Lung (tissue), 5 donors: ENCODE results near the gene CAPSL. TPM values are rescaled to one million over a fixed set of nuclear protein-coding genes. Genes with fewer than 3 reads are reported as not detected.

ENCODE experiments used
- polyA plus RNA-seq, 2 donors: library from polyadenylated mRNA; stranded (reverse); fragments of 200-250 nt; gene quantifications; one replicate each; pipeline ENCODE4 v1.2.1, GENCODE V29; 2013
- small RNA-seq: library from RNA; depleted of rRNA; stranded (forward); fragments of <200 nt; gene quantifications from one replicate; pipeline ENCODE3, GENCODE V24; 2014; ENCODE audit warnings: low replicate concordance
- total RNA-seq, 2 donors: library from RNA; depleted of rRNA in 1 of 2; stranded (reverse); fragments of >200 nt in 1 of 2; gene quantifications; one replicate each; pipeline ENCODE4 v1.2.1, GENCODE V29; 2014 to 2021
- donor health status: Bipolar disorder and iron deficiency.
- donor health status: healthy.
- donor health status: DM: yes; HTN: yes; CAD: no.

Gene CAPSL
- total and polyA plus RNA-seq, 4 donors = 15.9 to 37.9 (median 21.2) TPM

Small RNAs within 50 kb of the gene (small RNA-seq; reads per million reads assigned to genes)
- gene AC112204.1 = not detected

Other genes starting within 250 kb of the CAPSL start
- 10 to 100 TPM; 47.6 to 87.8 TPM for gene IL7R, start 81.7 kb downstream of the CAPSL start, total RNA-seq
- 100 to 1,000 TPM in 1 of 2 donors, 10 to 100 TPM in 1; 10.9 to 120 TPM for gene IL7R, start 81.7 kb downstream of the CAPSL start, polyA plus RNA-seq
- gene UGT3A1, start 52.8 kb upstream of the CAPSL start, total RNA-seq = not detected
- gene UGT3A1, start 52.8 kb upstream of the CAPSL start, polyA plus RNA-seq = not detected
- gene UGT3A2, start 128.3 kb upstream of the CAPSL start, total RNA-seq = under 1 TPM in 1 of 2 donors, not detected in 1; 0.12 TPM
- gene UGT3A2, start 128.3 kb upstream of the CAPSL start, polyA plus RNA-seq = under 1 TPM in 1 of 2 donors, not detected in 1; 0.05 TPM
- 10 to 100 TPM; 12.3 to 16.8 TPM for gene LMBRD2, start 213.3 kb upstream of the CAPSL start, total RNA-seq
- gene LMBRD2, start 213.3 kb upstream of the CAPSL start, polyA plus RNA-seq = 1 to 10 TPM; 2.1 to 3.6 TPM
- 10 to 100 TPM; 15.1 to 30.6 TPM for gene SKP2, start 213.5 kb upstream of the CAPSL start, total RNA-seq
- 1 to 10 TPM; 4.8 TPM for gene SKP2, start 213.5 kb upstream of the CAPSL start, polyA plus RNA-seq